MM.1S (cell line): ENCODE results near the gene MUC20.
A peak's percentile ranks its signal among the peaks of the same experiment; 100 is the strongest.

ENCODE experiments used
- DNase-seq: peaks from one replicate; pipeline ENCODE4 v3.0.0-alpha.2; 2015
- H2AFZ ChIP-seq: fragments of 300-600 bp; sonication (generic); 2 replicates; pipeline ENCODE4 v1.6.0; 2016; ENCODE audit warnings: antibody characterized with exemption, low read length
- H3F3A ChIP-seq: fragments of 300-600 bp; sonication (generic); 2 replicates; pipeline ENCODE4 v1.6.1; 2016; ENCODE audit warnings: mild to moderate bottlenecking, antibody characterized with exemption, low read length, moderate library complexity, mixed read lengths; ENCODE audit not compliant: insufficient read depth
- H3K27ac ChIP-seq: fragments of 300-600 bp; sonication (generic); 2 replicates; pipeline ENCODE4 v1.5.1; 2016; ENCODE audit warnings: mild to moderate bottlenecking, low read length
- H3K27me3 ChIP-seq: fragments of 300-600 bp; sonication (generic); replicated peaks from 2 replicates; pipeline ENCODE4 v1.6.0; 2016; ENCODE audit warnings: low read length; ENCODE audit not compliant: insufficient read depth
- H3K36me3 ChIP-seq: fragments of 300-600 bp; sonication (generic); replicated peaks from 2 replicates; pipeline ENCODE4 v1.6.1; 2016; ENCODE audit warnings: mild to moderate bottlenecking, low read length, mixed read lengths; ENCODE audit not compliant: insufficient read depth
- H3K4me1 ChIP-seq: fragments of 300-600 bp; sonication (generic); 2 replicates; pipeline ENCODE4 v1.6.1; 2016; ENCODE audit warnings: low read length, mixed read lengths
- H3K4me2 ChIP-seq: fragments of 300-600 bp; sonication (generic); 2 replicates; pipeline ENCODE4 v1.6.0; 2016; ENCODE audit warnings: low read depth, low read length
- H3K4me3 ChIP-seq: fragments of 300-600 bp; sonication (generic); 2 replicates; pipeline ENCODE4 v1.5.1; 2016; ENCODE audit warnings: low read length, mixed read lengths
- H3K79me2 ChIP-seq: fragments of 300-600 bp; sonication (generic); 2 replicates; pipeline ENCODE4 v1.6.1; 2016; ENCODE audit warnings: mixed run types, low read length, mixed read lengths
- H3K9ac ChIP-seq: fragments of 300-600 bp; sonication (generic); 2 replicates; pipeline ENCODE4 v1.6.1; 2016; ENCODE audit warnings: low read length, mixed read lengths
- H3K9me2 ChIP-seq: fragments of 300-600 bp; sonication (generic); replicated peaks from 2 replicates; pipeline ENCODE4 v1.6.1; 2016; ENCODE audit warnings: mild to moderate bottlenecking, low read length, mixed read lengths; ENCODE audit not compliant: insufficient read depth
- H3K9me3 ChIP-seq: fragments of 300-600 bp; sonication (generic); replicated peaks from 2 replicates; pipeline ENCODE4 v1.6.1; 2016; ENCODE audit warnings: mild to moderate bottlenecking, low read length, mixed read lengths; ENCODE audit not compliant: insufficient read depth
- H4K20me1 ChIP-seq: fragments of 300-600 bp; sonication (generic); 2 replicates; pipeline ENCODE4 v1.6.1; 2016; ENCODE audit warnings: mild to moderate bottlenecking, low read length, moderate library complexity, mixed read lengths; ENCODE audit not compliant: insufficient read depth
- CTCF ChIP-seq: fragments of 300-600 bp; sonication (generic); IDR thresholded peaks from 2 replicates; pipeline ENCODE4 v1.5.1; 2016; ENCODE audit warnings: antibody characterized with exemption, low read length, mixed read lengths
- EZH2 ChIP-seq: fragments of 300-600 bp; sonication (generic); optimal IDR thresholded peaks from 2 replicates; pipeline ENCODE3; 2017; ENCODE audit warnings: low read depth, mild to moderate bottlenecking, antibody characterized with exemption, low read length, mixed read lengths
- EZH2phosphoT487 ChIP-seq: fragments of 300-600 bp; sonication (generic); IDR thresholded peaks from 2 replicates; pipeline ENCODE4 v1.6.1; 2018; ENCODE audit warnings: antibody characterized with exemption, low read length

Gene MUC20

GRCh38 chr3:195763076-195763830, 42.5 kb downstream of the MUC20 start:
- H3K27ac ChIP-seq = no peak overlapping the region
- H4K20me1 ChIP-seq = no peaks in the 10 kb centered on the region
- TF ChIP-seq EZH2 (no peak), EZH2phosphoT487 (no peak), CTCF (no peak)
- peaks cover 78% of the 10 kb centered on the region for H3K27me3 ChIP-seq
- no peaks in the 10 kb centered on the region for H3K79me2 ChIP-seq
- no peak overlapping the region for H3K4me3 ChIP-seq
- H3K9me2 ChIP-seq = no peaks in the 10 kb centered on the region
- peak; percentile 2 for DNase-seq
- no peak overlapping the region for H3K4me2 ChIP-seq
- no peak overlapping the region for H2AFZ ChIP-seq
- no peaks in the 10 kb centered on the region for H3K36me3 ChIP-seq
- no peaks in the 10 kb centered on the region for H3K4me1 ChIP-seq
- H3K9me3 ChIP-seq = no peaks in the 10 kb centered on the region
- H3F3A ChIP-seq = no peaks in the 10 kb centered on the region
- H3K9ac ChIP-seq = no peak overlapping the region

DNA sequence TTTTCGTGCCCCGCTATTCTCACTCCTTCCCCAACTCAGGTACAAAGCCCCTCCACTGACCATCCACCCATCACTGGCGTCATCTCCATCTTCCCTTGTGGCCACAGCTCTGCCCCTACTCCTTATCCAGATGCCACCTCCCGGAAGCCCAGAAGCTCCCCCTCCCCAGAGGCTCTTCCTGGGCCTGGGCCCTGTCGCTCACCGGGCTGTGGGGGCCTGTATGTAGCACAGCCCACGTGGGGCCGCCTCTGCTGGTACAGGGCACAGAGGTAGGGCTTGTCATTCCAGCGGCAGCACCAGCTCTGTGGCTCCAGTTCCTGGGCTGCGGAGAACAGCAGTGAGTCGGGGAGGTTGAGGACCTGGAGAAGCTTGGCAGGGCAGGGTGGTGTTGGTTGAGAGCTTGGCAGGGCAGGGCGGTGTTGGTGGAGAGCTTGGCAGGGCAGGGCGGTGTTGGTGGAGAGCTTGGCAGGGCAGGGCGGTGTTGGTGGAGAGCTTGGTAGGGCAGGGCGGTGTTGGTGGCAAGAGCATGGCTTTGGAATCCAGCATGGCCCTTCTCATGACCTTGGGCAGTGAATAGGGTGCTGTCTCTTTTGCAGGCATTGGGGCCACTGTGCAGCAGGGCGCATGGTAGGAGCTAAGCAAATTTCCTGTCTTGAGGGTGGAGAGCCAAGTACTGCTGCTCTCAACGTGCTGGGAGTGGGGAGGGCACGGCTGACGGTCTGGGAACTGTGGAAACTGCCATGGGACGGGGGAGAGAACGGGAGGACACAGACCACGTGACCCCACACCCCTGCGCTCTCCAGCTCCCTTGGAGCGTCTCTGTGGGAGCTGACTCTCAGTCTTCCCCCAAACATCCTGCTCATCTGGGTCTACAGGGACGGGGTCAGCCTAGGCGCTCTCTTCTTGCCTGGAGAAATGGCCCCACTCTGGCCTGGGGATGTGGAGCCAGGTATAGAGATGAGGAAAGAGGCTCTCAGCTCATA, 43.4 kb downstream of the MUC20 start:
- Histone ChIP-seq H3K4me3 (no peak overlapping the region), H3K27ac (no peak overlapping the region), H2AFZ (no peak overlapping the region), H3K9me2 (no peaks in the 10 kb centered on the region), H4K20me1 (no peaks in the 10 kb centered on the region), H3K4me1 (no peaks in the 10 kb centered on the region), H3K27me3 (peaks cover 79% of the 10 kb centered on the region), H3K4me2 (no peak overlapping the region), H3F3A (no peaks in the 10 kb centered on the region), H3K36me3 (no peaks in the 10 kb centered on the region), H3K9me3 (no peaks in the 10 kb centered on the region), H3K79me2 (no peaks in the 10 kb centered on the region), H3K9ac (no peak overlapping the region)
- no peak for DNase-seq
- no peak for TF ChIP-seq CTCF
- TF ChIP-seq EZH2 = no peak
- TF ChIP-seq EZH2phosphoT487 = no peak

- Histone ChIP-seq H3K4me3 (no peak overlapping the region), H3K4me1 (no peaks in the 10 kb centered on the region), H3K9ac (no peak overlapping the region), H3K9me2 (no peaks in the 10 kb centered on the region), H2AFZ (no peak overlapping the region), H4K20me1 (no peaks in the 10 kb centered on the region), H3K79me2 (no peaks in the 10 kb centered on the region), H3K9me3 (no peaks in the 10 kb centered on the region), H3K4me2 (no peak overlapping the region), H3K36me3 (no peaks in the 10 kb centered on the region), H3K27me3 (peaks cover 82% of the 10 kb centered on the region), H3F3A (no peaks in the 10 kb centered on the region), H3K27ac (no peak overlapping the region)
- TF ChIP-seq CTCF = no peak
- no peak for TF ChIP-seq EZH2phosphoT487
- no peak for TF ChIP-seq EZH2
- DNase-seq = peak; percentile 5
Measured at GRCh38 chr3:195764961-195765706, 44.4 kb downstream of the MUC20 start.
